ENCODE results near the gene COA3. TPM values are rescaled to one million over a fixed set of nuclear protein-coding genes. Genes with fewer than 3 reads are reported as not detected.

Gene COA3
- total and polyA plus RNA-seq, 4 donors = 62.3 to 294 (median 103) TPM

GRCh38 chr17:42784409-42784808 is 14.1 kb downstream of the COA3 start:
- peaks cover 4 to 16% (median 10%) of the 10 kb centered on the region in 4 donors for H3K4me1 ChIP-seq (ENCODE audit: control insufficient read depth in 4 of 4, insufficient read depth in 4 of 4, low read length in 3 of 4)
- no peak for DNase-seq (ENCODE audit: low spot score)
- no peak overlapping the region for H3K27ac ChIP-seq (ENCODE audit: low read depth in 1 of 2, low read length in 2 of 2)
- peaks cover 0 to 3% (median 0%) of the 10 kb centered on the region in 4 donors for H3K36me3 ChIP-seq (ENCODE audit: control insufficient read depth in 4 of 4, insufficient read depth in 3 of 4, low read depth in 1 of 4, low read length in 3 of 4)
- H3K4me3 ChIP-seq (ENCODE audit: low read depth in 1 of 3, low read length in 3 of 3) = no peak overlapping the region
- H3K9me3 ChIP-seq (ENCODE audit: control insufficient read depth in 4 of 4, low read length in 3 of 4) = no peaks in the 10 kb centered on the region
- H3K9ac ChIP-seq (ENCODE audit: low read depth in 1 of 2, low read length in 2 of 2) = no peak overlapping the region
- no peak for TF ChIP-seq GABPA (IDR thresholded peaks at IDR 0.05 in 1 of 2, conservative IDR thresholded peaks at IDR 0.05 in 1 of 2)
- peaks cover 0 to 6% (median 0%) of the 10 kb centered on the region in 4 donors for H3K27me3 ChIP-seq (ENCODE audit: control insufficient read depth in 4 of 4, insufficient read depth in 4 of 4, low read length in 3 of 4)
- 62% methylated on average over 25 of the region's 25 CpGs for WGBS

DNA sequence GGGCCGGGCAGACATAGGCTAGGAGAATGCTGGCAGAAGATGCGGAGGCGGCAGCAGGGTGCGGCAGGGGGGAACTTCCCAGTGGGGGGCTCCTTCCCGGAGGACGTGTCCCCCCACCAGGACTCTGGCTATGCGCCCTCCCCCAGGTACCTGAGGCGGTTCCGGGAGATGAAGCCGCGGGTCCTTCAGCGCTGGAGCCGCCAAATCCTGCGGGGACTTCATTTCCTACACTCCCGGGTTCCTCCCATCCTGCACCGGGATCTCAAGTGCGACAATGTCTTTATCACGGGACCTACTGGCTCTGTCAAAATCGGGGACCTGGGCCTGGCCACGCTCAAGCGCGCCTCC is 14.7 kb downstream of the COA3 start:
- Histone ChIP-seq H3K4me1 (ENCODE audit: control insufficient read depth in 4 of 4, insufficient read depth in 4 of 4, low read length in 3 of 4) (peaks cover 4 to 16% (median 10%) of the 10 kb centered on the region in 4 donors), H3K4me3 (ENCODE audit: low read depth in 1 of 3, low read length in 3 of 3) (no peak overlapping the region), H3K27ac (ENCODE audit: low read depth in 1 of 2, low read length in 2 of 2) (no peak overlapping the region), H3K9me3 (ENCODE audit: control insufficient read depth in 4 of 4, low read length in 3 of 4) (no peaks in the 10 kb centered on the region), H3K36me3 (ENCODE audit: control insufficient read depth in 4 of 4, insufficient read depth in 3 of 4, low read depth in 1 of 4, low read length in 3 of 4) (peaks cover 0 to 9% (median 5%) of the 10 kb centered on the region in 4 donors), H3K9ac (ENCODE audit: low read depth in 1 of 2, low read length in 2 of 2) (no peak overlapping the region), H3K27me3 (ENCODE audit: control insufficient read depth in 4 of 4, insufficient read depth in 4 of 4, low read length in 3 of 4) (peaks cover 0 to 6% (median 0%) of the 10 kb centered on the region in 4 donors)
- no peak for DNase-seq (ENCODE audit: low spot score)
- TF ChIP-seq, protein P1, sequence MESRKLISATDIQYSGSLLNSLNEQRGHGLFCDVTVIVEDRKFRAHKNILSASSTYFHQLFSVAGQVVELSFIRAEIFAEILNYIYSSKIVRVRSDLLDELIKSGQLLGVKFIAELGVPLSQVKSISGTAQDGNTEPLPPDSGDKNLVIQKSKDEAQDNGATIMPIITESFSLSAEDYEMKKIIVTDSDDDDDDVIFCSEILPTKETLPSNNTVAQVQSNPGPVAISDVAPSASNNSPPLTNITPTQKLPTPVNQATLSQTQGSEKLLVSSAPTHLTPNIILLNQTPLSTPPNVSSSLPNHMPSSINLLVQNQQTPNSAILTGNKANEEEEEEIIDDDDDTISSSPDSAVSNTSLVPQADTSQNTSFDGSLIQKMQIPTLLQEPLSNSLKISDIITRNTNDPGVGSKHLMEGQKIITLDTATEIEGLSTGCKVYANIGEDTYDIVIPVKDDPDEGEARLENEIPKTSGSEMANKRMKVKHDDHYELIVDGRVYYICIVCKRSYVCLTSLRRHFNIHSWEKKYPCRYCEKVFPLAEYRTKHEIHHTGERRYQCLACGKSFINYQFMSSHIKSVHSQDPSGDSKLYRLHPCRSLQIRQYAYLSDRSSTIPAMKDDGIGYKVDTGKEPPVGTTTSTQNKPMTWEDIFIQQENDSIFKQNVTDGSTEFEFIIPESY (IDR thresholded peaks at IDR 0.05) = no peak
- no peak for TF ChIP-seq FOXA1 (IDR thresholded peaks at IDR 0.05)
- no peak for TF ChIP-seq YY1 (IDR thresholded peaks at IDR 0.05)
- no peak for TF ChIP-seq REST (IDR thresholded peaks at IDR 0.05)
- WGBS = 57% methylated on average over 22 of the region's 22 CpGs

DNA sequence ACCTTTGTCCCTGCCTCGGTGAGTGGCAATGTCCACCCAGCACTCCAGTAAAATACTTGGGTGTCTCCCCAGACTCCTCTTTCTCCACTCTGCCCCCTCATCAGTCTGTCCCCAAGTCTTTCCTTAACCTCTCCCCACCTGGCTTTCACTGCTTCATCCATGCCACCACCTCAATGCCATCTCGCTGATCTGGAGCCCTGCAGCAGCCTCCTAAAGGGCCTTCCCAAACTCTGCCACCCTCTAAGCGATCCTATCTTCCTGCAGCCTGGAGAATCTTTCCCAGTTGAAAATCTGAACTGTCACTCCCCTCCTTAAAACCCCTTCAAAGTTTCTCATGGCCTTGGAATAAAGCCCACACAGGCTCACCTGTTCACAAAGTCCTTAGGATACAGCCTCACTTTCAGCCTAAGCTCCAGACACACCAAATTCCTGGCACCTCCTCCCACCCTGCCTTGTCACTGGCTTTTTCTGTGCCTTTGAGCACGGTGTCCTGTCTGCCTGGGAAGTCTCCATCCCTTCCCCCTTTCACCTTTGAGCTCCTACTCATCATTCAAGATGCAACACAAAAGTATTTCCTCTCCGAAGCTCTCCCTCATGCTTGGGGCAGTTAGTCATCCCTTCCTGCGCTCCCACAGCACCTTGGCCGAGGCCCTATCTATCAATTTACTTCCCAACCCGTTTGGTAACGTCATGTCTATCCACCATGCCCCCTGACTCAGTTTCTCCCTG is 15.3 kb downstream of the COA3 start:
- TF ChIP-seq, protein P2, sequence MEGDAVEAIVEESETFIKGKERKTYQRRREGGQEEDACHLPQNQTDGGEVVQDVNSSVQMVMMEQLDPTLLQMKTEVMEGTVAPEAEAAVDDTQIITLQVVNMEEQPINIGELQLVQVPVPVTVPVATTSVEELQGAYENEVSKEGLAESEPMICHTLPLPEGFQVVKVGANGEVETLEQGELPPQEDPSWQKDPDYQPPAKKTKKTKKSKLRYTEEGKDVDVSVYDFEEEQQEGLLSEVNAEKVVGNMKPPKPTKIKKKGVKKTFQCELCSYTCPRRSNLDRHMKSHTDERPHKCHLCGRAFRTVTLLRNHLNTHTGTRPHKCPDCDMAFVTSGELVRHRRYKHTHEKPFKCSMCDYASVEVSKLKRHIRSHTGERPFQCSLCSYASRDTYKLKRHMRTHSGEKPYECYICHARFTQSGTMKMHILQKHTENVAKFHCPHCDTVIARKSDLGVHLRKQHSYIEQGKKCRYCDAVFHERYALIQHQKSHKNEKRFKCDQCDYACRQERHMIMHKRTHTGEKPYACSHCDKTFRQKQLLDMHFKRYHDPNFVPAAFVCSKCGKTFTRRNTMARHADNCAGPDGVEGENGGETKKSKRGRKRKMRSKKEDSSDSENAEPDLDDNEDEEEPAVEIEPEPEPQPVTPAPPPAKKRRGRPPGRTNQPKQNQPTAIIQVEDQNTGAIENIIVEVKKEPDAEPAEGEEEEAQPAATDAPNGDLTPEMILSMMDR (IDR thresholded peaks at IDR 0.05; ENCODE audit: low read depth, low read length, missing input control) = no peak
- TF ChIP-seq RAD21 (IDR thresholded peaks at IDR 0.05) (no peak), ATF3 (IDR thresholded peaks at IDR 0.05) (no peak)
- 64% methylated on average over 9 of the region's 9 CpGs for WGBS
- H3K36me3 ChIP-seq (ENCODE audit: control insufficient read depth in 4 of 4, insufficient read depth in 3 of 4, low read depth in 1 of 4, low read length in 3 of 4) = peaks cover 2 to 15% (median 8%) of the 10 kb centered on the region in 4 donors
- H3K9ac ChIP-seq (ENCODE audit: low read depth in 1 of 2, low read length in 2 of 2) = no peak overlapping the region
- H3K27me3 ChIP-seq (ENCODE audit: control insufficient read depth in 4 of 4, insufficient read depth in 4 of 4, low read length in 3 of 4) = peaks cover 0 to 6% (median 0%) of the 10 kb centered on the region in 4 donors
- peaks cover 4 to 16% (median 10%) of the 10 kb centered on the region in 4 donors for H3K4me1 ChIP-seq (ENCODE audit: control insufficient read depth in 4 of 4, insufficient read depth in 4 of 4, low read length in 3 of 4)
- H3K27ac ChIP-seq (ENCODE audit: low read depth in 1 of 2, low read length in 2 of 2) = no peak overlapping the region
- H3K9me3 ChIP-seq (ENCODE audit: control insufficient read depth in 4 of 4, low read length in 3 of 4) = no peaks in the 10 kb centered on the region
- DNase-seq (ENCODE audit: low spot score) = no peak
- H3K4me3 ChIP-seq (ENCODE audit: low read depth in 1 of 3, low read length in 3 of 3) = no peak overlapping the region
